DOHH2 (cell line): ENCODE results near the gene CRAT.

Experiments used
- EZH2phosphoT487 ChIP-seq: fragments of 200-600 bp; sonication (generic); IDR thresholded peaks from 2 replicates; pipeline ENCODE4 v1.6.1; 2017; ENCODE audit warnings: borderline replicate concordance, mild to moderate bottlenecking, antibody characterized with exemption, low read length, moderate library complexity, mixed read lengths
- TF ChIP-seq, protein P1 (sequence below): fragments of 200-600 bp; sonication (generic); IDR thresholded peaks from one replicate; pipeline ENCODE4 v1.5.1; 2014; ENCODE audit warnings: antibody characterized with exemption, mild to moderate bottlenecking, low read depth, low read length; ENCODE audit not compliant: poor library complexity, severe bottlenecking

DNA sequence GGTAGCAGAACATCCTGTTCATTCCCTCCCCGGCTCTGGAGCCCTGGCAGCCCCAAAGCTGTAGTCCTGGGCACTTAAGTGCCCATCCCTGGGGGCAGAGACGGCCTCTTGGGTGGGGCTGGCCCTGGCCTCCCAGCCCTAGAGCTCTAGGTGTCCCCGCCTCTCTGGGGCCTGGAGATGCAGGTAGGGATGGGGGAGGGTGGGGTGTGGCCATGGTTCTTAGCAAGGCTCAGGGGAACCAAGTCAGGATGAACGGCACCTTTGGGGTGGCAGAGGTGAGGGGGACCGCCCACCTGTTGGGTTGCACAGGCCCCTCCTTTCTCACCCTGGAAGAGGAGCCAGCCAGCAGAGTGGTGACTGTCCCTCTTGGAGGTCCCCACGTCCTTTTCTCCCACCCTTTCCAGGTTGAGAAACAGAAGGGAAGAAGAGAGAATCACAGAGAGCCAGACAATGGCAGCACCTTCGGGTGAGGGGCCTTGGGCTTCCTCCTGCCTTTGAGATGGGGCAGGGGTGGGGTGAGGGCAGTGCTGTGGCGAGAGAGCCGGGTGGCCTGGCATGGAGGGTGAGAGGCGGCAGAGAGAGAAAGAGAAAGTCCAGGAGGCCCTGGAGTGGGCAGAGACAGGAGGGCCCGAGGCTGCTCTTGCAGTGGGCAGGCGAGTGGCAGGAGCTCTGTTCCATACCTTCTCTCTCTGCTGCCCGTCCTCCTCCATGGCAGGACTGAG, 2.3 kb downstream of the CRAT start:
- TF ChIP-seq, protein P1, sequence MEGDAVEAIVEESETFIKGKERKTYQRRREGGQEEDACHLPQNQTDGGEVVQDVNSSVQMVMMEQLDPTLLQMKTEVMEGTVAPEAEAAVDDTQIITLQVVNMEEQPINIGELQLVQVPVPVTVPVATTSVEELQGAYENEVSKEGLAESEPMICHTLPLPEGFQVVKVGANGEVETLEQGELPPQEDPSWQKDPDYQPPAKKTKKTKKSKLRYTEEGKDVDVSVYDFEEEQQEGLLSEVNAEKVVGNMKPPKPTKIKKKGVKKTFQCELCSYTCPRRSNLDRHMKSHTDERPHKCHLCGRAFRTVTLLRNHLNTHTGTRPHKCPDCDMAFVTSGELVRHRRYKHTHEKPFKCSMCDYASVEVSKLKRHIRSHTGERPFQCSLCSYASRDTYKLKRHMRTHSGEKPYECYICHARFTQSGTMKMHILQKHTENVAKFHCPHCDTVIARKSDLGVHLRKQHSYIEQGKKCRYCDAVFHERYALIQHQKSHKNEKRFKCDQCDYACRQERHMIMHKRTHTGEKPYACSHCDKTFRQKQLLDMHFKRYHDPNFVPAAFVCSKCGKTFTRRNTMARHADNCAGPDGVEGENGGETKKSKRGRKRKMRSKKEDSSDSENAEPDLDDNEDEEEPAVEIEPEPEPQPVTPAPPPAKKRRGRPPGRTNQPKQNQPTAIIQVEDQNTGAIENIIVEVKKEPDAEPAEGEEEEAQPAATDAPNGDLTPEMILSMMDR = no peak
- no peak for TF ChIP-seq EZH2phosphoT487
